Esophagus muscularis mucosa (tissue), 3 donors: ENCODE results near the gene MYRIP.

Source experiments
- CTCF ChIP-seq, 3 experiments: fragments of 200-600 bp in 2 of 3; fragments of 450-650 bp in 1 of 3; sonication (generic) in 2 of 3; IDR thresholded peaks; one replicate each; pipeline ENCODE4 v1.5.1; 2017 to 2019; ENCODE audit warnings: antibody characterized with exemption in 3 of 3, mild to moderate bottlenecking in 2 of 3, moderate library complexity in 1 of 3
- POLR2A ChIP-seq: fragments of 450-650 bp; IDR thresholded peaks from one replicate; pipeline ENCODE4 v1.6.1; 2017; ENCODE audit warnings: antibody characterized with exemption, moderate library complexity, mild to moderate bottlenecking, low read depth
- POLR2AphosphoS5 ChIP-seq, 2 donors: sonication (generic); formaldehyde crosslinking; IDR thresholded peaks; one replicate each; pipeline ENCODE4 v1.6.1; 2017; ENCODE audit warnings: antibody characterized with exemption in 2 of 2

GRCh38 chr3:39892068-39892467 is 82.7 kb downstream of the MYRIP start:
- TF ChIP-seq CTCF (IDR thresholded peaks at IDR 0.05) (no peak), POLR2A (no peak), POLR2AphosphoS5 (IDR thresholded peaks at IDR 0.05) (no peak)
